ENCODE data around the gene DHRS7B.

DNA sequence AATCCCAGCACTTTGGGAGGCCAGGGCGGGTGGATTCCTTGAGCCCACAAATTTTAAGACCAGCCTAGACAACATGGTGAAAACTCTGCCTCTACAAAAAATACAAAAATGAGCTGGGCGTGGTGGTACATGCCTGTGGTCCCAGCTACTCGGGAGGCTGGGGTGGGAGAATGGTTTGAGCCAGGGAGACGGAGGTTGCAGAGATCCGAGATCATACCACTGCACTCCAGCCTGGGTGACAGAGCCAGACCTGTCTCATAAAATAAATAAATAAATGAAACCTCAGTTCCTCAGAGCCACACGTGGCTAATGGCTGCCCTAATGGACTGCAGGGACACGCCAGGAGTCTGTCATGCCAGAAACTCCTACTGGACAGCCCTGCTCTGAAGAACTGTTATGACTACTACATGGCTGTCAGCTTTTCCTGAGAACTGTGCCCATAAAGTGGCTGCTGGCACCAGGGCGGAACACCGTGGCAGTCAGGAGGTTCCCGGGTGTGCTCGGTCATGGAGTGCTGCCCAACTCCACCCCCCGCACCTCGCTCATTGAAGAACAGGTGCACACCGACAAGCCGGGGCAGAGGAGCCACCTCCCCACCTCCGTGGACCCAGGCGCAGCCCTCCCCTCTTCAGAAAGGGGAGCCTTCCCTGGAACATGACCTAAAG lies 82.9 kb downstream of the DHRS7B start:
- TF ChIP-seq, protein P1, sequence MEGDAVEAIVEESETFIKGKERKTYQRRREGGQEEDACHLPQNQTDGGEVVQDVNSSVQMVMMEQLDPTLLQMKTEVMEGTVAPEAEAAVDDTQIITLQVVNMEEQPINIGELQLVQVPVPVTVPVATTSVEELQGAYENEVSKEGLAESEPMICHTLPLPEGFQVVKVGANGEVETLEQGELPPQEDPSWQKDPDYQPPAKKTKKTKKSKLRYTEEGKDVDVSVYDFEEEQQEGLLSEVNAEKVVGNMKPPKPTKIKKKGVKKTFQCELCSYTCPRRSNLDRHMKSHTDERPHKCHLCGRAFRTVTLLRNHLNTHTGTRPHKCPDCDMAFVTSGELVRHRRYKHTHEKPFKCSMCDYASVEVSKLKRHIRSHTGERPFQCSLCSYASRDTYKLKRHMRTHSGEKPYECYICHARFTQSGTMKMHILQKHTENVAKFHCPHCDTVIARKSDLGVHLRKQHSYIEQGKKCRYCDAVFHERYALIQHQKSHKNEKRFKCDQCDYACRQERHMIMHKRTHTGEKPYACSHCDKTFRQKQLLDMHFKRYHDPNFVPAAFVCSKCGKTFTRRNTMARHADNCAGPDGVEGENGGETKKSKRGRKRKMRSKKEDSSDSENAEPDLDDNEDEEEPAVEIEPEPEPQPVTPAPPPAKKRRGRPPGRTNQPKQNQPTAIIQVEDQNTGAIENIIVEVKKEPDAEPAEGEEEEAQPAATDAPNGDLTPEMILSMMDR (optimal IDR thresholded peaks at IDR 0.05 in 1 of 3, IDR thresholded peaks at IDR 0.05 in 1 of 3, conservative IDR thresholded peaks at IDR 0.05 in 1 of 3; ENCODE audit: extremely low read depth in 1 of 3, insufficient read depth in 2 of 3, low read length in 3 of 3), result no peak
- no peak for TF ChIP-seq EZH2 (IDR thresholded peaks at IDR 0.05; ENCODE audit: low read length)
